ENCODE measurements around the gene TPRN.

The TPRN gene

DNA sequence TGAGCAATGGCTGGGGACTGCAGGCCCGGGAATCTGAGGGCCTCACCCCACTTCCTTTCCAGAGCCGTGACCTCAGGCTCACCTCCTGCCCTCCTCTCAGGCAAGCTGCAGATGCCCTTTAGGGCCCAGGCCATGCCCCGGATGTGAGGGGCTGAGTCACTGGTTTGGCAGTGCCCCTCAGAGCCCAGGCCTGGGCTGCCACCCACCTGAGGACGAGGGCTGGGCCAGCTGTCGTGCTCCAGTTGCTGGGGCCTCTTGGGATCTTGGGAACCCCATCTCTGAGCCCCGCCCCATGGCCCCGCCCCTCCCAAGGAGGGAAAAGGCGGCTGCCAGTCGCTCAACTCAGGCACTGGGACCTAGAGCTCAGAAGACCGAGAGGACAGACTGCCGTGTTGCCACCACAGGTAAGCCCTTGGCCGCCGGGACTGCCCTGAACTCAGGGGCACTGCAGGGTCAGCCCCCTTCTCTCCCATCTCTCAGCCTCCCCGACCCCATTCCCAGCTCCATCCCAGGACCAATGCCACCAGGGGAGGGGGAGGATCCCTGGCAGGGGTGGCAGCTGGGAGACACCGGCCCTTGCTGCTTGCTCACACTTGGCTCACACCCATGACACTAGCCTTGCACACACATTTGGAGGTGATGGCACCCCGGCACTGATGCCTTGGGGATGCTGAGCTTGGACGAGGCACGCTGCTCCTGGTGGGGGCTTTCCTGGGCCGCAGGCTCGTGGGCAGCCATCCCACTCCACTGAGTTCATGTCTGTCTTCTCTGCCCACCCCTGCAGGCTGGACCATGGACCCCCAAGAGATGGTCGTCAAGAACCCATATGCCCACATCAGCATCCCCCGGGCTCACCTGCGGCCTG is 24.5 kb upstream of the TPRN start, which contains the start of gene CYSRT1:
Gene CYSRT1, plus strand, starts transcription at position 345 of the 865 bp plus-strand sequence. Its CDS starts 448 bp downstream, at position 793.
- DNase-seq (ENCODE audit: low spot score), result no peak

DNA sequence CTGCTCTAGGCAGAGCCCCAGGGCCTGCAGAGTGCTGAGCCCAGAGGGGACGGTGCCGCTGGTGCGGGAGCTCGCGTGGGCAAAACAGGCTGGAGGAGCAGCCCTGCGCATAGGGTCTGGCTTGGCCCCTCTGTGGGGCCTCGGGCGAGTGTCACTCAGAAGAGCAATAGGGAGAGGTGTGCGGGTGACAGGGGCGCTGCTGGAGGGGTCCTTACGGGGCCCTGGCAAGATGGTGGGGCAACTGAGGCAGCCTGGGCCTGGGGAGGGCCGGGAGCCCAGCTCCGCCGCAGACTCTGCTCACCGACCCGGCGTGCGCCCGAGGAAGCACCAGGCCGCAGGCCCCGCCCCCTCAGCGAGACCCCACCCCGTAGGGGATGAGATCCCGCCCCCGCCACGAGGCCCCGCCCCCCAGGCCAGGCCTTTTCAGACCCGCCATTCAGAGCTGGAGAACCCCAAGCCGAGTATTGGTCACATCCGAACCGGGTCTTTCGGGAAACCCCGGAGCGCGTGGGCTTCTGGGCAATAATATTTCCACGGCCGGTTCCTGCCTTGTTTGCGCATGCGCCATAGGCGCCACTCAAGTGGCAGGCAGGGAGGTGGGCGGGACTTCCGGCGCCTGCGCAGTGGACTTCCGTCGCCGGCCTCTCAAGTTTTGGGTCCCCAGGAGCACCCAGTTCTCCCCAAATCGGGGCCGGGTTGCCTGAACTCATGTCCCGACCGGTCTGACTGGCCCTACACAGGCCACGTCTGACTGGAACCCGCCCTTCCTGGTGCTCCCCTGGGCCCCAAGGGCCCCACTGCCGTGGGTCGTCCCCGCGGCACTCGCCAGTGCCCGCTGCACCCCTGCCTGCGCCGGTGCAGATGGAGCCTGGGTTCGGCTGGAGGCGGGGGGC is 22.8 kb upstream of the TPRN start:
- DNase-seq (ENCODE audit: low spot score), result peak; percentile 99

DNA sequence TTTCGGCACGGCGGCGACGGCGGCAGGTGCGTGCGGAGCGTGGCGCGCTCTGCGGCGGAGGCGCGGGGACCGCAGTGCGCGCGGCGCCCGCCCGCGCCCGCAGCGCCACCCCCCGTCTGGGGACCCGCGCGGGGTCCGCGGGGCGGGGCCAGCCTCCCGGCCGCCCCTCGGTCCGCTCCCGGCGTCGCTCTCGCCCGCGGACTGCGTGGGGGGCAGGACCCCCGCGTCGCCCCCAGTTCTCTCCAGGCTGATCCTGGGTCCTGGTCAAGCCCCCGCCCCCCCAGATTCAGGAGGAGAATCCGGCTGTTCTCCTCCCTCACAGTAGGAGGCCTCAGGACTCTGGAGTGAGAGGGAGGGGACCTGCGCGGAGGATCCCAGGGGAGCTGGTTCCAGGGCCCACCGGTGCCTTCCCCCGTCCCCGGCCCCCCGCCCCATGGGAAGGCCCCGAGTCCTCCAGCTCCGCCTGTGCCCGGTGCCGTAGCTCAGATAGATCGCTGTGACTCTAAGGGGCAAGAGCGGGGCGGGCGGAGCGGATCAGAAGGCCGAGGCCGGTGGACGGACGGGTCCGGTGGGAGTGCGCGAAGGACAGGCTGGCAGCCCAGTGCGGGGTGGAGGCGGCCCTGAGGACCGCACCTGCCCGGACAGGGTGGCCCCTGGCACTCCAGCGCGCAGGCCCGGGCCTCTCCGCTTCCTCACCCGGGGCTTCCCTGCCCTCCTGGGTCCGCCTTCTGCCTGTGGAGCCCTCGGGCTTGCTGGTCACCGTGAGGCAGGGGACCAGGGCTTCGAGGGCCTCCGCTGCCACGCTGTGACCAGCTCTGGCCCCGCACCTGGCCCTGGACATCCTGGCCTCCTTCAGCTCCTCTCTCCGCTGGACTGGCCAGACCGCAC is 21.9 kb upstream of the TPRN start, which contains the start of gene RNF208:
Gene RNF208, minus strand, starts transcription at position 51 of the 888 bp plus-strand sequence. CDS start 1,028 bp downstream, outside the sequence.
- DNase-seq (ENCODE audit: low spot score), result no peak

DNA sequence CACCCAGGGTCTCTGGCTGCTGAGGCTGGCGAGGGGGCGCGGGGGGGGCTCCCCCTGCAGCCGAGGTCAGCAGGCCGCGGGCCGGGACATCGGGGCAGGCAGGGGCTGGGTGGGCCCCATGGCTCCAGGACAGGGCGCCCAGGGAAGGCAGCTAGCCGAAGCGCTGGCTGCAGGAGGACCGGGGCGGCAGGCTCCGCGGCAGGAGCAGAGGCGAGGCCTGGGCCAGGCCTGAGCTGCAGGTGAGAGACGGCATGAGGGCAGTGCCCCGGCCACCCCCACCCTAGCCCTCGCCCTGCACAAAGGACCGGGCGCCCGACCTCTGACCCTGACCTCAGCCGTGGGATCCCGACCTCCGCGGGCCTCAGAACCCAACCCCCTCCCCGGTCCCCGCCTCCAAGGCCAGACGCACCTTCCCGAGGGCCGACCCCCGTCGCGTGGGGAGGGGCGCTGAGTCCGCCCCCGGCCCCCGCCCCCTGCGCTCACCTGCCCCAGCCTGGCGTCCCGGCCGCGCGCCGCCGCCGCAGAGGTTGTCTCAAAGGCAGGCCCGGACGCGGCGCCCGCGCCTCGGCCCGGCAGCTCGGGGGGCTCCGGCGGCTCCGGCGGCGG is 21.1 kb upstream of the TPRN start:
- DNase-seq (ENCODE audit: low spot score), result no peak

DNA sequence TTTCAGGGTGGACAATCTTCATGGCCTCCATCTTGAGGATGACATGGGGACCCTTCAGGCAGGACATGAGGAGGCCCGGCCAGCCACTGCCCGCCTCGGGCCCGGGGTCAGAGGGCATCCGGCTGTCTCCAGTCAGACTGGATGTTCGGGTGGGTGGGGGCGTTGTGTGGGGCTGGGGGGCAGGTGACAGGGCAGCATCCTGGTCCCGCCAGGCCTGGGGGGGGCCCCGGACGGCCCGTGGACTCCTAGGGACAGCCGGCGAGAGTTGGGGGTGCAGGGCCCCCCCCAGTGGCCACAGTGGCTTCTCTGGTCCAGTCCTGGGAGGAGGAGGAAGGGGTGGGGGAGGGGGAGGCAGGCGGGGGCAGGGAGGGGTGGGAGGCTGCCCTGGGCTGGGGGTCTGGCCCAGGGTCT is 20.6 kb upstream of the TPRN start:
- DNase-seq (ENCODE audit: low spot score), result no peak

DNA sequence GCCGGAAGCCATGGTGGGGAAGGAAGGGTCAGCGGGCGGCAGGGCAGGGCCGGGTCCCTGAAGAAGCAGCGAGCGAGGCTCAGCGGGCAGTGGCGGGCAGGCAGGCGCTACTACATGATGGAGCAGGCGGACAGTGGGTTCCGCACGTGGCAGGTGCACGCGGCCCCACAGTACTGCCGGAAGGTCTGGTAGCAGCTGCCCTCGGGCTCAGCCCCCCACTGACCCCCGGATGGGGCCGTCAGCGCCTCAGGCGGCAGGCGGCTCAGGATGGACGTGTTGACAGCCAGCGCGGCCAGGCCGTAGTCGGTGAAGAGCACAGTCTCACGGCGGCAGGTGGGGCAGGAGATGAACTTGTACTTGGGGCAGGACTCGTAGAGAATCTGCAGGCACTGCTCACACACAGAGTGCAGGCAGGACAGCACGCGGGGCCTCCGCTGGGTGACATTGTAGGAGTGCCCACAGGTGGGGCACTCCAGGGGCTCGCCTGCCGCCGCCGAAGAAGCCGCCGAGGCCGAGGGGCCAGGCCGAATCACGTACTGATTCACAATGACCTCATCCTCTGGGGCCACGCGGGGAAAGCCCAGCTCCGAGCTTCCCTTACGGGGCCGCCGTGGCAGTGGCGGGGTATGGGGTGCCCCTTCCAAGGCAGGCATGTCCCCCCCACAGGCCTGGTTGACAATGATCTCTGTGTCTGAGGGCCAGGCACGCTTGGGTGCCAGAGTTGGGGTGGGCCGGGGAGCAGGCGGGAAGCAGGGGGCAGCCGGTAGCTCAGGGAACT is 20.0 kb upstream of the TPRN start:
- no peak for DNase-seq (ENCODE audit: low spot score)

DNA sequence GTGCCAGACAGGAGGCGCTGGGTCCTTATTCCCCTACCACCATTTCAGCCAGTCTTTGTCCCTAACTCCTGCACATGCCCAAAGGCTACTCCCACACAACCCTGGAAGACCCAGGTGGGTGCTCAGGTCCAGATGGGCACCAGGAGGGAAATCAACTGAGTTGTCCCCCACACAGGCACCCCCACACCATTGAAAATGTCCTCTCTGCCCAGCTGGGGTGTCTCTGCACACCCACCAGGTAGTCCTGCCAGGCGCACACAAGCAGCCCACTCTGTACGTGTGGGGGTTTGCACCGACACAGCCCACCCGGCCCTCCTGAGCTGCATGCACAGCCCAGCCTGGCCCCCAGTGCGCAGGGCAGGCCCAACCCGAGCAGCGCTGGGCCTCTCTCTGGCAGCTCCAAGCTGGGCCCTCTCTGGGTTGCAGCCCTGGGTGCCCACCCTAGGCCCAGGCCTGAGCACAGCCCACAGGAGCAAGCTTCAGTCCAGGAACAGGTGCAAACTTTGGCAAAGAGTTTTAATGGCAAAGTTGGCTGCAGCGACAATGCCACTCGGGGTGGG is 19.3 kb upstream of the TPRN start:
- DNase-seq (ENCODE audit: low spot score), result no peak

DNA sequence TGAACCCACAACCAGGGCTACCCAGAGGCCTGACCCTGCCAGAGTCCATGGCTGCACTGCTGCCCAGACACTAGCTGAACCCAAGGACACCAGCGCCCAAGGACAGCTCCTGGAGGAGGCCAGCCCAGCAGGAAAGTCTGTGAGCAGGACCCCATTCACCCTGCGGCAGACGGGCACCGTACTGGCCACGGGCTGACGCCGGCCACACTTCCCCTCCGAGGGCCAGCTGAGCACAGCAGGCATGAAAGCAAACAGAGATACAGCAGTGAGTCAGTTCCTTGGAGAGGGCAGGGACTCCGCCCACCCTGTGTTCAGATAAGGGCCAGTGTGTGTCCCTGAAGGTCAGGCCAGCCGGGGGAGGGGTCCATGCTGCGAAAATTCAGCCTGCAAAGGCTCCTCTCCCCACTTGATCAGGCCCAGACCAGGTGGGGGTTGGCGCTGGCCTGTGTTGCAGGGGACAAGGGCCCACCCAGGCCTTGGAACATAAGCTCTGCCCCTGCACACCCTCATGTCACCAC is 18.3 kb upstream of the TPRN start:
- DNase-seq (ENCODE audit: low spot score), result peak; percentile 61

DNA sequence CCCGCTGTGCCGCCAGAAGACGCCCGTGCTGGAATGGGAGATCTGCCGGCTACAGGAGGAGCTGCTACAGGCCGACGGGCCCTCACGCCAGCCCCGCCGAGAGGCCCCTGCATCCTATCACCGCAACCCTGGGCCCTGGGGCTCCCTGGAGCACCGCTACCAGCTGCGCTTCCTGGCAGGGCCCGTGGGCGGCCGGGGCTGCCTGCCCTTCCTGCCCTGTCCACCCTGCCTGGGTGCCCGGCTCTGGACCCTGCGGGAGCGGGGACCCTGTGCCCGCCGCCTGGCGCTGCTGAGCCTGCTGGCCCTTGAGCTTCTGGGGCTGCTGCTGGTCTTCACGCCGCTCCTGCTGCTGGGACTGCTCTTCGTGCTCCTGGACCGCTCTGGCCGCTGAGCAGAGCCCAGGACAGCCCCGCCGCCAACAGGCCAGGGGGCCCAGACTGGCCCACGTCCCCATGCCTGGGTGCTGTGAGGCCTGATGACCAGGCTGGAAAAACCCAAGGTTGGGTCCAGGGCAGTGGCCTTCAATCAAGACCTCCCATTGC is 17.7 kb upstream of the TPRN start:
- DNase-seq (ENCODE audit: low spot score), result no peak

DNA sequence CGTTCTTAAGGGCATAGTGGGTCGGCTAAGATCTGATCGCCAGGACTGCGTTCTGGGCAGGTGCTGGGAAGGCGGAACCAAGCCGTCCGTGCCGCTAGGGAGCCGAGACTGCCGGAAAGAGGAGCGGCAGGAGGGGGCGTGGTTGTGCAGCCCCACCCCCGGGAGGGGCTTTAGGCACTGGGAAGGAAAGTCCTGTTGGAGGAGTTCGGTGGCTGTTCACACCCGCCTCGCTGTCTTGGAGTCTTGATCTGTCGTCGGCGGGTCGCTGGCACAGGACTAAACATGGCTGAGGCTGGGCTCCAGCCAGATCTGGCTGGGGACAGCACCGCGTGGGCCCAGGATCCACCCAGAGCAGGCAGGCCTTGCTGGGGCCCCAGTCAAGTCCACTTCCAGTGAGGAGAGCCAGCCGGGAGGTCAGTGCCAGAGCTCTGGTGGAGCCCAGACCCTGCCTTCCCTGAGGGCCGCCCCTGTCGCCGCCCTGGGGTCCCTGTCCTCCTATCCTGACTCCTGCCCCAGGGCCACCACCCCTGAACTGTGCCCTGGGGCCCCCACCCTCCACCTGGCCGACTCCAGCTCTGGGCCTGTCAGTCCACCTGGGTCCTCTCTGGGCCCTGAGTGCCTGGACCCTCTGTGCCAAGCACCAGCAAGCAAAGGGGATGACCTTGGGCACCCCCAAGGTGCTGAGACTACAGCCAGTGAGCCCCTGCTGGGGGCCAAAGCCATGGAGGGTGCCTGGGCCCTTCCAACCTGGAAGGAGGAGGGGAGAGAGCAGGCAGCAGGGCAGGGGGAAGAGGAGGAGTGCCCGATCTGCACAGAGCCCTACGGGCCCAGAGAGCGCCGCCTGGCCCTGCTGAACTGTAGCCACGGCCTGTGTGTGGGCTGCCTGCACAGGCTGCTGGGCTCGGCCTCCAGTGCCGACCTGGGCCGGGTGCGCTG is 17.0 kb upstream of the TPRN start:
- peak; percentile 83 for DNase-seq (ENCODE audit: low spot score)

DNA sequence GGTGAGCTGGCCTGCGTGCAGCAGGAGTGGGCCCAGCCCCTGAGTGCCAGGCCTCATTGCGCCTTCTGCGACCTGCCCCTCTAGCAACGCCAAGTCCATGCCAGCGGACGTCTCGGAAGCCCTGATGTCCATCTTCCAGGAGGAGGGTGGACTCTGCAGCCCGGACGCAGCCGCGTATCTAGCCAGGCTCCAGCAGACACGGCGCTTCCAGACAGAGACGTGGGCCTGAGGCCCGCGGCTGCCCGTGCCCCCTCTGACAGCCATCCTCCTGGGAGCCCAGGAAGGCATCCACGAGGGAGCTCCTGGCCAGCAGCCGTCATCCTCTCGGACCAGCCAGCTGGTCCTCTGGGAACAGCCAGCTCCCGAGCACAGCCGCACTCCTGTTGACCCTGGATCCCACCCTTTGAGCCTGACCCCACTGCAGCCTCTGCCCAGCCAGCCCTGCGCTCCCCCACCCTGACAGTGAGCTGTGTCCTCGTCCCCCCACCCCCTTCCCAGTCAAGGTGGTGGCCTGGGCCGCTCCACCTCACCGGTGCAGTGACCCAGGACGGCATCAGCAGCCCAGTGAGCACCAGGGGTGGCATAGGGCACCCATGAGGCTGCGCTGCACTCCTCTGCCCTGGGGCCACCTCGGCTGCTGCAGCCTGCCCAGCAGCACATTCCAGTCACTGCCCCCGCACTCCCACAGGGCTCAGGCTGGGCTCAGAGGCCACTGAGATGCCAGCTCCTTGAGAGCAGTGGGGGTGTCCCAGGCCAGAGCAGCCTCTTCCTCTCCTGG is 15.8 kb upstream of the TPRN start:
- DNase-seq (ENCODE audit: low spot score), result no peak

DNA sequence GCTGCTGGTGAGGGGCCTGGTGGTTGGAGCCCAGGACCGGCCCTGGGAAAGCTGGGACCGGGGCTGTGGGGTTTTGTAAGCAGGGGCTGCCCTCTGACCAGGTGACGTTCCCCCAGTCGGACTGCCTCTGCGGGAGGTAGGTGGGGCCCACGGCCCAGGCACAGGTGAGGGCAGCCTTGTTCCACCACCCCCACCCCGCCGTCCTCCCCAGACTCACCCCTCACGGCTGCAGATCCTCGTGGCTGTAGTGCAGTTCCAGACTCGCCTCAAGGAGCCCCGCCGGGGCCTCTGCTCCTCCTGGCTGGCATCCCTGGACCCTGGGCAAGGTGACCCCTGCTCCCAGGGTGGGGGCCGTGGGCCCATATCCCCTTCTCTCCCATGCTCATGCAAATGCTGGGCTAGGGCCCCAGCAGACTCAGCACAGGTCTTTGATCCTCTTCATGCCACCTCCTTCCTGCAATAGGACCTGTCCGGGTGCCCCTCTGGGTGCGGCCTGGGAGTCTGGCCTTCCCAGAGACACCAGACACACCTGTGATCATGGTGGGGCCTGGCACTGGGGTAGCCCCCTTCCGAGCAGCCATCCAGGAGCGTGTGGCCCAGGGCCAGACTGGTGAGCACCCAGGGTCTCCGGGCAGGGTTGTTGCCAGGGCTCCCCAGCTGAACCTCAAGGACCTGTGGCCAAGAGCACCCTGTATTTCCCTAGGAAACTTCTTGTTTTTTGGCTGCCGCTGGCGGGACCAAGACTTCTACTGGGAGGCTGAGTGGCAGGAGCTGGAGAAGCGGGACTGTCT is 14.8 kb upstream of the TPRN start:
- no peak for DNase-seq (ENCODE audit: low spot score)

DNA sequence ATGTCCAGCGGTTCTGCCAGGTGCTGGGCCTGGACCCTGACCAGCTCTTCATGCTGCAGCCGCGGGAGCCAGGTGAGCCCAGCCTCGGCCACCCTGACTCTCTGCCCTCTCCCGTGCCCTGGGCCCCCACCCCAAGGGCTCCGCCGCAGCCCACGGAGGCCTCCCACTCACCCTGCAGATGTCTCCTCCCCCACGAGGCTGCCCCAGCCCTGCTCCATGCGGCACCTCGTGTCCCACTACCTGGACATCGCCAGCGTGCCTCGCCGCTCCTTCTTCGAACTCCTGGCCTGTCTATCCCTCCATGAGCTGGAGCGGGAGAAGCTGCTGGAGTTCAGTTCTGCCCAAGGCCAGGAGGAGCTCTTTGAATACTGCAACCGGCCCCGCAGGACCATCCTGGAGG is 14.1 kb upstream of the TPRN start:
- DNase-seq (ENCODE audit: low spot score), result no peak

DNA sequence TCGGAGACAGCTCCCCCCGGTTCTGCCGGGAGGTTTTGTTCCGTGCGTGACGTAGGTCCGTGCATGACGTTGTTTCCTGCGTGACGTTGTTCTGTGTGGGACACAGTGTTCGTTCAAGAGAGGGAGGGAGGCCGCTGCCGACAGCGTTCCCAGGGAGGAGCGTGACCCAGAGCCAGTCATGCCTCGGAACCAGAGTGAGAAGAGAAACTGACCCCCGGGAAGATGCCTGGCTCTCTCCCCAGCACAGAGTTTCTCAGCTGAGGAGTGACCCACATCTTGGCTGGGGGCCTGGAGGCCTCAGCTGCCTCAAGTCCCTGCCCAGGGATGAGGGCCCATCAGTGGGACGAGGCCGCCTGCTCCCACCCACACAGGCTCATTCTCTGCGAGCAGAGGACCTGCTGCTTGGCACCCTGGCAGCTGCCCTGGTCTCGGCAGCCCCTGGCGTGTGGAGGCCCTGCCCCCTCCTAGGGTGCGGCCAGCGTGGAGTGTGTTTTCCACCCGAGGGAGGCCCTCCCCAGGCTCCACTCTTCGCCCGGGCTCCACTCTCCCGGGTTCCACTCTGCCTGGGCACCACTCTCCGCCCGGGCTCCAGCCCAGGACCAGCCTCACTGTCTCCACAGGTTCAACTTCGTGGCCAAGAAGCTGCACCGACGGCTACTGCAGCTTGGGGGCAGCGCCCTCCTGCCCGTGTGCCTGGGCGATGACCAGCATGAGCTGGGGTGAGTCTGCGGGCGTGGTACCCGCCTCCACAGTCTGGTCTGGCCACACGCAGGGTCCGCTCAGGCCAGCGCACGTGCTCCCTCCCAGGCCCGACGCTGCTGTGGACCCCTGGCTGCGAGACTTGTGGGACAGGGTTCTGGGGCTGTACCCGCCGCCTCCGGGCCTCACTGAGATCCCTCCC is 12.9 kb upstream of the TPRN start:
- no peak for DNase-seq (ENCODE audit: low spot score)

DNA sequence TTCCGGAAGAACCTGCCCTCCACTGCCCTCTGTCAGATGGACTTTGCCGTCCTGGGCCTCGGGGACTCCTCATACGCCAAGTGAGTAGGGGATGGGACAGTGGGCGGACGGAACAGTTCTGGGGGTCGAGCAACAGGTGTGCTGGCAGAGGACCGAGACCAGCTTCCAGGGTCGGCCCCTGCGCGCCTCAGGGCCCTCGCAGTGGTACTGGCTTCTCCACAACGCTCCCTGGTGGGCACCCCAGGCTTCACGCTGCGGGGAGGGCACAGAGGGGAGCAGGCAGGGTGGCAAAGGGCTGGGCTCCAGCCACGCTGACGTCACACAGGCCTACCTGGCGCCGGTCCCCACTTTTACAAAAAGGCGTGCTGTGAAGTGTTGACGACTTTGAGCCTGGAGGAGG is 12.0 kb upstream of the TPRN start:
- DNase-seq (ENCODE audit: low spot score), result no peak

DNA sequence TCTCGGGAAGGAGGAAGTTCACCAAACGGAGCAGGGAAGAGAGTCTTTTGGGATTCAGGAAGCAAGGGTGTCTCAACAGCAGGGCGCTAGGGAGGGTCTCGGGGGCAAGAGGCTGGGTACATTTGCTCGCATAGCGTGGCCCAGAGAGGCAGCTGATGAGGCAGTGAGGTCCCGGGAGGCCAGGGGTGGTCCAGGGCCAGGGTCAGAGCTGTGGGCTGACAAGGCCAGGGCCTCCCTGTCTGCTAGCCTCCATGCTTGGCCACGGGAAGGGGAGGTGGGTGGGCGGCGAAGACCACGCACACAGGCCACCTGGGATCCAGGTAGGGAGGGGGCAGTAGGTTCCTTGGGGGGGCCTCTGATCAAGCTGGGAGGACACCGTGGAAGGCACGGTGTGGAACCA is 11.0 kb upstream of the TPRN start:
- DNase-seq (ENCODE audit: low spot score), result no peak

All from hepatic stellate cell (primary cell).